B cell (primary cell): ENCODE results near the gene RMC1. TPM values are rescaled to one million over a fixed set of nuclear protein-coding genes. Genes with fewer than 3 reads are reported as not detected.
A peak's percentile ranks its signal among the peaks of the same experiment; 100 is the strongest.

Source experiments
- ATAC-seq: fragments of 200-7000 bp; cut with Tn5 transposase; one replicate; pipeline ENCODE4 v1.10.0; 2021; ENCODE audit warnings: low read depth, mild to moderate bottlenecking, moderate number of reproducible peaks, moderate library complexity
- CTCF ChIA-PET: fragments of 350-600 bp; sonication (Branson Sonifier 250); formaldehyde crosslinking; loops from one replicate; lab custom pipeline; 2021; ENCODE audit warnings: antibody characterized with exemption, inconsistent platforms; lab: Charles Lee
- POLR2A ChIA-PET: fragments of 350-600 bp; sonication (Branson Sonifier 250); formaldehyde crosslinking; loops from one replicate; lab custom pipeline; 2021; ENCODE audit warnings: antibody characterized with exemption; lab: Charles Lee
- DNase-seq: peaks from one replicate; pipeline ENCODE4 v3.0.0; 2013
- H2AFZ ChIP-seq: 2 replicates; pipeline ENCODE4 v1.6.1; 2012; ENCODE audit warnings: mild to moderate bottlenecking, low read depth, low read length; ENCODE audit not compliant: insufficient read depth, poor library complexity, severe bottlenecking
- H3K27ac ChIP-seq, 2 donors: 1 replicate in 1 of 2; 2 replicates in 1 of 2; pipeline ENCODE4 v1.5.1; 2012 to 2013; ENCODE audit warnings: low read length in 2 of 2, mild to moderate bottlenecking in 2 of 2, moderate library complexity in 1 of 2
- H3K27me3 ChIP-seq, 4 experiments: fragments of 200-600 bp in 1 of 4; sonication (generic) in 1 of 4; replicated peaks in 1 of 4; 1 replicate in 2 of 4; 2 replicates in 2 of 4; pipeline versions ENCODE4 v1.6.1 to v1.7.0; 2013 to 2016; ENCODE audit warnings: low read length in 3 of 4, mild to moderate bottlenecking in 2 of 4, mixed read lengths in 1 of 4, moderate library complexity in 1 of 4; ENCODE audit not compliant: insufficient read depth in 4 of 4, control insufficient read depth in 3 of 4; ENCODE audit errors: control extremely low read depth in 1 of 4
- H3K36me3 ChIP-seq, 2 experiments: replicated peaks in 1 of 2; 1 replicate in 1 of 2; 2 replicates in 1 of 2; pipeline versions ENCODE4 v1.6.1 to v1.7.1; 2013; ENCODE audit warnings: low read length in 1 of 2; ENCODE audit not compliant: insufficient read depth in 2 of 2, control insufficient read depth in 1 of 2; ENCODE audit errors: control extremely low read depth in 1 of 2, extremely low read depth in 1 of 2
- H3K4me1 ChIP-seq, 2 donors: fragments of 200-600 bp in 1 of 2; sonication (generic) in 1 of 2; 1 replicate in 1 of 2; 2 replicates in 1 of 2; pipeline versions ENCODE4 v1.5.1 to v1.6.1; 2013 to 2017; ENCODE audit warnings: low read length in 2 of 2; ENCODE audit not compliant: control insufficient read depth in 2 of 2, insufficient read depth in 2 of 2
- H3K4me2 ChIP-seq: replicated peaks from 2 replicates; pipeline ENCODE3; 2012; ENCODE audit warnings: mild to moderate bottlenecking, low read depth, low read length; ENCODE audit not compliant: poor library complexity, severe bottlenecking
- H3K4me3 ChIP-seq, 5 experiments: fragments of 200-600 bp in 1 of 5; sonication (generic) in 1 of 5; 1 replicate in 3 of 5; 2 replicates in 2 of 5; pipeline versions ENCODE4 v1.5.1 to v1.7.0; 2011 to 2016; ENCODE audit warnings: low read length in 4 of 5, mild to moderate bottlenecking in 4 of 5, low read depth in 2 of 5, control low read depth in 1 of 5, moderate library complexity in 1 of 5; ENCODE audit not compliant: insufficient read depth in 1 of 5; ENCODE audit errors: control extremely low read depth in 1 of 5, extremely low read depth in 1 of 5
- H3K79me2 ChIP-seq: fragments of 200-600 bp; sonication (generic); one replicate; pipeline ENCODE4 v1.6.0; 2016; ENCODE audit warnings: low read length; ENCODE audit not compliant: control insufficient read depth, insufficient read depth
- H3K9ac ChIP-seq: fragments of 200-600 bp; sonication (generic); 2 replicates; pipeline ENCODE4 v1.6.1; 2017; ENCODE audit warnings: mild to moderate bottlenecking, low read length, moderate library complexity
- H3K9me3 ChIP-seq, 3 donors: one replicate each; pipeline versions ENCODE4 v1.6.1 to v1.7.1; 2013; ENCODE audit warnings: low read length in 2 of 3; ENCODE audit not compliant: control insufficient read depth in 2 of 3, insufficient read depth in 1 of 3; ENCODE audit errors: control extremely low read depth in 1 of 3
- H4K20me1 ChIP-seq: 2 replicates; pipeline ENCODE4 v1.6.0; 2012; ENCODE audit warnings: mild to moderate bottlenecking, low read length; ENCODE audit not compliant: insufficient read depth, control insufficient read depth, poor library complexity, severe bottlenecking
- H3K27ac Mint-ChIP-seq: one replicate; pipeline ENCODE4 v1.8.0; 2021; ENCODE audit warnings: mixed read lengths
- H3K27me3 Mint-ChIP-seq: one replicate; pipeline ENCODE4 v1.8.0; 2021; ENCODE audit warnings: mixed read lengths
- H3K4me1 Mint-ChIP-seq: one replicate; pipeline ENCODE4 v1.8.0; 2021; ENCODE audit warnings: mixed read lengths
- H3K4me3 Mint-ChIP-seq: one replicate; pipeline ENCODE4 v1.8.0; 2021; ENCODE audit warnings: mixed read lengths
- H3K9me3 Mint-ChIP-seq: one replicate; pipeline ENCODE4 v1.8.0; 2022; ENCODE audit warnings: mixed read lengths; ENCODE audit not compliant: insufficient read depth
- CTCF ChIP-seq: fragments of 200-600 bp; IDR thresholded peaks from one replicate; pipeline ENCODE4 v1.8.0; 2022; ENCODE audit warnings: antibody characterized with exemption, mild to moderate bottlenecking
- EZH2 ChIP-seq: IDR thresholded peaks from 2 replicates; pipeline ENCODE4 v1.6.1; 2012; ENCODE audit warnings: borderline replicate concordance, low read depth, mild to moderate bottlenecking, moderate library complexity, low read length; ENCODE audit not compliant: insufficient read depth, poor library complexity, severe bottlenecking
- WGBS: methylation state at CpG from one replicate; pipeline ENCODE4 v1.1.5; 2013; ENCODE audit warnings: missing lambda C conversion rate; ENCODE audit not compliant: insufficient coverage; 5-methylcytosine and 5-hydroxymethylcytosine counted together
- intact Hi-C: fragments of 100-400 bp; cut with micrococcal nuclease; formaldehyde crosslinking; loops from one replicate; pipeline ENCODE4 v1.10.0; 2022
- polyA plus RNA-seq: library from polyadenylated mRNA; depleted of rRNA; stranded (reverse); fragments of >200 nt; gene quantifications from 2 replicates; pipeline ENCODE4 v1.2.3, GENCODE V29; 2012
- total RNA-seq, 2 donors: library from RNA; stranded (reverse); fragments of 120-200 nt in 1 of 2; gene quantifications; 1 replicate in 1 of 2; 2 replicates in 1 of 2; pipeline versions ENCODE4 v1.2.3 to v1.2.4, GENCODE V29; 2013 to 2022

RMC1 gene
- total and polyA plus RNA-seq, 2 donors (not counting 1 experiment from before 2014, with no cell fraction given), result 77.3 to 137 TPM

GRCh38 chr18:23541349-23542093 is 38.2 kb downstream of the RMC1 start:
- CTCF ChIA-PET, result interaction anchor here (1.0 to 1.5 kb wide), 4 partner anchors 25 to 47 kb away, joined by 3 to 5 read pairs (median 4); no protein-coding TSS in a partner anchor
- Histone ChIP-seq H3K9ac (no peak overlapping the region), H3K36me3 (peaks cover 2 to 62% of the 10 kb centered on the region in 2 experiments), H3K79me2 (no peaks in the 10 kb centered on the region), H3K27me3 (no peaks in the 10 kb centered on the region), H2AFZ (no peak overlapping the region), H3K4me1 (peaks cover 31 to 41% of the 10 kb centered on the region in 2 donors), H3K27ac (peak overlapping the region in 1 of 2 donors; percentile 12), H3K9me3 (no peaks in the 10 kb centered on the region), H4K20me1 (peaks cover 8% of the 10 kb centered on the region), H3K4me2 (peak overlapping the region; percentile 28), H3K4me3 (no peak overlapping the region)
- TF ChIP-seq CTCF (no peak), EZH2 (no peak)
- WGBS, result 92% methylated on average over 7 of the region's 9 CpGs
- peak; percentile 11 for DNase-seq
- Mint-ChIP-seq H3K4me3 (no peak overlapping the region), H3K9me3 (no peaks in the 10 kb centered on the region), H3K27me3 (no peaks in the 10 kb centered on the region), H3K27ac (peak overlapping the region; percentile 63), H3K4me1 (peaks cover 36% of the 10 kb centered on the region)
- intact Hi-C loops, result no loop called here
- ATAC-seq, result no peak
- POLR2A ChIA-PET, result no interaction called here

GRCh38 chr18:23542461-23542860 is 39.1 kb downstream of the RMC1 start:
- no peaks in the 10 kb centered on the region for H3K27me3 ChIP-seq
- H3K79me2 ChIP-seq, result no peaks in the 10 kb centered on the region
- no peaks in the 10 kb centered on the region for H3K9me3 ChIP-seq
- H4K20me1 ChIP-seq, result peaks cover 8% of the 10 kb centered on the region
- Mint-ChIP-seq H3K27me3 (no peaks in the 10 kb centered on the region), H3K4me1 (peaks cover 36% of the 10 kb centered on the region), H3K9me3 (no peaks in the 10 kb centered on the region), H3K27ac (no peak overlapping the region), H3K4me3 (no peak overlapping the region)
- no peak overlapping the region for H2AFZ ChIP-seq
- ChIA-PET CTCF (interaction anchor here (0.7 kb wide), 2 partner anchors 37 to 590 kb away, joined by 3 to 5 read pairs; no protein-coding TSS in a partner anchor), POLR2A (interaction anchor here (0.7 kb wide), 1 partner anchor 9 kb away, joined by 5 read pairs; no protein-coding TSS in a partner anchor)
- no peak for DNase-seq
- no peak overlapping the region for H3K27ac ChIP-seq
- H3K4me2 ChIP-seq, result no peak overlapping the region
- intact Hi-C loops, result no loop called here
- H3K4me1 ChIP-seq, result peaks cover 31 to 41% of the 10 kb centered on the region in 2 donors
- H3K36me3 ChIP-seq, result peaks cover 2 to 62% of the 10 kb centered on the region in 2 experiments
- no peak overlapping the region for H3K9ac ChIP-seq
- no peak for ATAC-seq
- WGBS, result no CpG with 5 or more reads among the region's 2 CpGs
- TF ChIP-seq CTCF, result no peak
- TF ChIP-seq EZH2, result no peak
- H3K4me3 ChIP-seq, result no peak overlapping the region
